Colon (tissue), 2 donors: ENCODE measurements around the gene PTPRJ.
"Not testable (repeated sequence)": the region's sequence is repeated elsewhere in the genome, so short reads cannot be mapped to it uniquely, and the experiment has no call there.

Source experiments
- FAIRE-seq: peaks from 2 replicates; lab custom pipeline; 2012; peaks lifted over from hg19 to GRCh38; lab: Jason Lieb, UNC
- donor health status: control.
- donor health status: control.

The PTPRJ gene

DNA sequence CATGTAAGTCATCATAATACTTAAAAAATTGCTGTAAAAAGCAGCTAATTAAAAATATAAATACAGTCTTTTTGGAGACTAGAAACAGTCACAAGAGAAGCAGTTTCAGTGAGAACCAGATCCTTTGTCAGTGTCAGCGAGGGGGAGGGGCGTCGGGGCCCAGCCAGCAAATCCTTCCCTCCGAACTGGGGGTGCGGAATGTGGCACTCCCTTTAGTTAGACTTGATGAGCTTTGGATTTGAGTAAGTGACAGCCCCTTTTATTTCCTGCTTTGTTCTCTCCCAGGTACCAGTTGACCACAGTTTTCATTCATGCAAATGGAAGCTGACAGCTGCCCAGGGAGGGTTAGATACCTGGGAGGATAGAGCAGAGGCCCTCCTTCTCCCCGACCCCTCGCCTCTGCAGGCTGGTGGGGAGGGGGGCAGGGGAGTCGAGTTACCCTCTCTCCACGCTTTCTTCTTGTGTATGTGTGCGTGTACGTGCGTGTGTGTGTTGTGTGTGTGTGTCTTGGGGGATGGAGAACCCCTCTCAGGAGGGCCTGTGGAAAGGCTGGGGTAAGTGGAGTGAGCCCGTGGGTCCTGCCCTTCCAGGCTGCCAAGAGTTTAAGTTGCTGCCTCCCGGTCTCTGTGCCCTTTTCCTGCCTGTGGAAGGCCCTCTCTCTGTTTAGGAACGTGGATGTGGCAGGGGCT, 38.3 kb downstream of the PTPRJ start:
- no peak for FAIRE-seq

DNA sequence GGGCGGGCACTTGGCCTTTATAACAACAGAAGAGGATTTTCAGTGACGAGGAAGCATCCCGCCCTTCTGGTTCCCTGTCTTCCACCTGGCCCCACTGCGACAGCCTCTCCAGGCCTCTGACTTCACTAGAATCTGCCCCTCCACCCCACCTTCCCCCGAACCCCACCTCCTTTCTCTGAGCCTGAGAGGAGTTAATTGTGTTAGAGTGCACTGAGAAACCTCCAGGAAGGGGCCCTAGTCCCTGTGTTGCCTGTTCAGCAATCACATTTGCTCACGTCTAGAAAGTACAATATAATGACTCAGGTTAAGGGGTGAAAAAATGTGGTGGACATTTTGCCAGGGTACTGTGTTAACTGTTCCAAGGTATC, 38.8 kb downstream of the PTPRJ start:
- no peak for FAIRE-seq

DNA sequence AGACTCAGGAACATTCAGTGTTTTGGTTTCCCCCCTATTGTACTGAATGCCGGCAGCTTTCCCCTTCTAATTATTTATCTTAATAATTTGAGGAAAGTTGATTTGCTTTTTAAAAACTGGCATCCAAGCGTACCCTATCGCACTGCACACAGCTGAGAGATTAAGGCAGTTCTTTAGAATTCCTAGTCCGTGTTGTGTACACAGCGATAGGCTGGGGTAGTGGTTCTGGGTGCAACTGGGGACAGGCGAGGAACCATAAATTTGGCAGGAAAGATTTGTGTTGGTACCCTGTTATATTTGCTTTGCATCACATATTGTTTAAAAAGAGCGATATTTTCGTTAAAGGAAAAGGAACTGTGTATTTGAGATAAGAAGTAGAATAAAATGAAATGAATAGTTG, 39.2 kb downstream of the PTPRJ start:
- FAIRE-seq, result no peak

DNA sequence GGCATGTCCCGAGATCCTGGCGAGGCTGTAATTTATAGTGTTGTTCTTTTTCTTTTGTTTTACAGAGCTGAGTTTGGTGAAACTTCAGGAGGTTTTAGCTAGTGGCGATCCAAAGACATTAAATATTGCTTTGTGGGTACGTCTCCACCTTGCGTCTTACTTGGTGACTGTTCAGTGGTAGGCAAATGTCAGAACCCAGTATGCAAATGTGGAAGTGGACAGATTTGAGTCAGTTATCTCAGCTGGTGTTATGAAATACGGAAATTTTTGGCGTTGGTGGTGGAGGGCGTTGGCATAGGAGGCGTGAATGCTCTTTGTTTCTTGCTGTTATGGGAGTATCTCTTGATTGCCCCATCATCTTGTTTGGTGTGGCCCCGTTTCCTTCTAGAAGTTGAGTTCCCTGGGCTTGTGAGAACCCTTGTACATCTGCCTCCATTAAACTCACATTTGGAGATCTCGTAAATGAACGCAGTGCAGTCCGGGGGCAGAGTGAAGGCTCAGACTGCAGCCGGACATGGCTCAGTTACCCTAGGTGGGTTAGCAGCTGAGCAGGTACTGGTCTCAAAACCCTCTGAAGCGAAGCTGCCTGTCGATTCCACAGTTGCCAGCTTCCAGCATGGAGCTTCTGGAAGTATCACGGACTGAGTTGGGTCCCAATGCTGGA, 39.9 kb downstream of the PTPRJ start:
- no peak for FAIRE-seq

DNA sequence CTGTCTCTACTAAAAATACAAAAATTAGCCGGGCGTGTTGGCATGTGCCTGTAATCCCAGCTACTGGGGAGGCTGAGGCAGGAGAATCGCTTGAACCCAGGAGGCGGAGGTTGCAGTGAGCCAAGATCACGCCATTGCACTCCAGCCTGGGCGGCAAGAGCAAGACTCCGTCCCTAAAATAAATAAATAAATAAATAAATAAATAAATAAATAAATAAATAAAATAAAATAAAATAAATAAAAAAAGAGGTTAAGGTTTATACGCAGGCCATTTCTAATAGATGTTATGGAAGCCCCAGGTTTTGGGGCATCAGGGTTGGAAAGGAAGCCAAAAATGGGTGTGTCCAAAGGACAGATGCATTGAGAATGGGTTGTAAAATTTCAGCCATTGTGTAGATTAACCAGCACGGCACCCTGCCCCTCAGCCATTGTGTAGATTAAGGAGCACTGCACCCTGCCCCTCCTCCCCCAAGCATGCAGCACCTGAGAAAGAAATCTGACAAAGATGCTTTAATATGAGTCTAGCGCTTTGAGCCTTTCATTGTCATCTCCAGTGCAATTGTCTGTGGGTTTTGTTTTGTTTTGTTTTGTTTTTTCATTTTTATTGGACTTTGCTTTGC, 41.0 kb downstream of the PTPRJ start:
- not testable (repeated sequence) for FAIRE-seq

DNA sequence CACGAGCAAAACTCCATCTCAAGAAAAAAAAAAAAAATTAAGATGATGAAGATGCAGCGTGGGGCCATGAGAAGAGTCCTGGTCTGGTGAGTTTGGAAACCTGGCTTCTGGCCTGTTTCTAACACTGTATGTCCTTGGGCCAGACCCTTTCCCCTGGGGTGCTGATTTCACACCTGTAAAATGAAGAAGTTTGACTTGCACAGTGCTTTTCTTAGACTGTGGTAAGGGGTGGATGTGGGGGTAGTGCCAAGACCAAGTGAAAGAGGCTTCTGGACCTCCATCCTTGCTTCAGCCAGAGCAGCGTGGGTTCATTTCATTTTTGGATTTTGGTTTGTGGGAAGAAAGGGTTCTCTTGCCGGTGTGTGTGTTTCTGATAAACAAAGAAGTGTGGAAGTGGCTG, 42.1 kb downstream of the PTPRJ start:
- no peak for FAIRE-seq

- FAIRE-seq, result not testable (repeated sequence)
Observed at GRCh38 chr11:48023608-48024007, 43.2 kb downstream of the PTPRJ start.

DNA sequence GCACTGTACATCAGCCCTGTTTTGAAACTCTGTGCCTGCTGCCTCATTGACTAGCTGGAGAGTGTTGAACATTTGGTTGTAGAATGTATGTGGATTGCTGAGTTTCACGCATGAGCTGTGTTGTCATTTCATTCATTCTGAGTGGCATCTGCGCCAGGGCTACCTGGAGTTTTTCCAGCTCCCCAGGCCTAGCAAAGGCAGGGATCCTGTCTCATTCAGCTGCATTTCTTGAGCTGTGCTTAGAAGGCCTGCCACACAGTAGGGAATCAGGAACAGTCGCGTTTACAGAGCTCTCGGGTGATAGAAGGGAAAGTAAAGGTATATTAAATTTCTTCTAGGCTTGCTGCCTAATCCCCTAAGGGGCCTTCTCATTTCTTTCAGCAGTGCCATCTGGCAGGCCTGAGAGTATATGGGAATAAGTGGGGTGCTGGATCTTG, 44.3 kb downstream of the PTPRJ start:
- no peak for FAIRE-seq

GRCh38 chr11:48025293-48025983, 45.1 kb downstream of the PTPRJ start:
- FAIRE-seq, result no peak

GRCh38 chr11:48025984-48026340, 45.6 kb downstream of the PTPRJ start:
- no peak for FAIRE-seq

DNA sequence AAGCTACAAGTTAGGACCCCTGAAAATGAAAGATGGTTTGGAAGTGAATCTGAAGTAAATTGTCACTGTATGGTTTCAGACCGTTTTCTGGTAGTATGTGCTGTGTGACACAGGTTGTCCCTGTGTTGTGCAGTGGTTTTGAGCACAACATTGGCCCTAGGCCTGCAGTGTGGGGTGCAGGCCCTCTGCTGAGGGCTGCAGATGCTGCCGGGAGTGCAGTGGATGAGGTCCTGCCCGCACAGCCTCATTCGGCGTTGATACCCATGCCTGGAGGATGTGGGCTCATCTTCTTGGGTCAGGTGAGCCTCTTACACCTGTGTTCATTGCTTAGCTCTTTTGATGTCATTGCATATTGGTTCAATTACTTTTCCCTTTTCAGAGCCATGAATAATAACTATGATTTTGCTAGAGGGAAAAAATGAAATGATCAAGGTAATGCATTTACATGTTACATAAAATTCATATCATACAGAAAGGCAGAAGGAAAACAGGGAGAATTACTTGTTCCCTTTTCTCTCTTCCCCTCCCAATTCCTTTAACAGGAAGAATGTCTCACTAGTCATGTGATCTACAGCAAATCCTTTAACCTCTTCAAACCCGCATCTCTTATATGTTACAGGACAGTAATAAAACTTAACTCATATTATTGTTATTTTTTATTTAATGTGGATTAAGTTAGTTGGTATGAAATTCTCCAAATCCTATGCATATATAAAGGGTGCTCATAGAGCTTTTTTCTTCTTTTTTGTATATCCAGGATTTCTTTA, 48.7 kb downstream of the PTPRJ start:
- FAIRE-seq, result no peak

DNA sequence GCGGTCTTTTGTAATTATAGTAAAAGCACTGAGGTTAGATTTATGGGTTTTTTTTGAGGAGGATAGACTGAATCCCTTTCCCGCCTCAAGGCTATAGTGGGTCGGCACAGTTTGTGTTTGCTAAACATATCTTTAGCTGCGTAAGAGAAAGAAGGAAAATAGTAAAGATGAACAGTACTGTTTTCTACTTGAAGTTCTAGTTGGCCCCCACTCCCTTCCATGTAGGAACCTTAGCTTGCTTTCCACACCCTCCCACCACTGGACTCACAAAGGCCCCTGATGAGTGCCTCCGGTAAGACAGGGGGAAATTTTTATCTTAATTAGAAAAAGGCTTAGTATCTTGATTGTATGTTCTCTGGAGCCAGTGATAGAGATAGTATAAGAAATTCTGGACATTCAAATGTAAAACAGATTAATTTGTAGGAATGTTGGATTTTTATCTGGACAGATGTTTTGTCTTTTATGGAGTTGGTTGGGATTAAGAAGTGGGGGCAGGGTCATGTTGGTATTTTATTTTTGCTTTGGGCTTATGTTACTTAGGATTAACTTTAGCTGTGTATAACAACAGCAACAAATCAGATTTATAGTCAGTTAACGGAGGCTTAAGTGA, 49.4 kb downstream of the PTPRJ start:
- FAIRE-seq, result no peak

GRCh38 chr11:48031602-48032001, 51.2 kb downstream of the PTPRJ start:
- no peak for FAIRE-seq

DNA sequence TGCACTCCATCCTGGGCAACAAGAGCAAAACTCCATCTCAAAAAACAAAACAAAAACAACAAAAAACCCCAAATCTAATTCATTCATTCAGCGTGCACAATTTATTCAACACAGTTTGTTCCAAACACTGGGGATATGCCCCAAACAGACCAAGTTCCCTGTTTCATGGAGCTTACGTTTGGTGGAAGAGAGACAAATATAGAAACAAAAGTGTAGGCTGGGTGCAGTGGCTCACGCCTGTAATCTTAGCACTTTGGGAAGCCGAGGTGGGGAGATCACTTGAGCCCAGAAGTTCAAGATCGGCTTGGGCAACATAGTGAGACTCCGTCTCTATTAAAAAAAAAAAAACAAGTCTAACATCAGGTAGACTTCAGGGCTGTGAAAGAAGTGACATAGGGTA, 52.4 kb downstream of the PTPRJ start:
- no peak for FAIRE-seq

- no peak for FAIRE-seq
Observed at GRCh38 chr11:48033918-48034341, 53.6 kb downstream of the PTPRJ start.

DNA sequence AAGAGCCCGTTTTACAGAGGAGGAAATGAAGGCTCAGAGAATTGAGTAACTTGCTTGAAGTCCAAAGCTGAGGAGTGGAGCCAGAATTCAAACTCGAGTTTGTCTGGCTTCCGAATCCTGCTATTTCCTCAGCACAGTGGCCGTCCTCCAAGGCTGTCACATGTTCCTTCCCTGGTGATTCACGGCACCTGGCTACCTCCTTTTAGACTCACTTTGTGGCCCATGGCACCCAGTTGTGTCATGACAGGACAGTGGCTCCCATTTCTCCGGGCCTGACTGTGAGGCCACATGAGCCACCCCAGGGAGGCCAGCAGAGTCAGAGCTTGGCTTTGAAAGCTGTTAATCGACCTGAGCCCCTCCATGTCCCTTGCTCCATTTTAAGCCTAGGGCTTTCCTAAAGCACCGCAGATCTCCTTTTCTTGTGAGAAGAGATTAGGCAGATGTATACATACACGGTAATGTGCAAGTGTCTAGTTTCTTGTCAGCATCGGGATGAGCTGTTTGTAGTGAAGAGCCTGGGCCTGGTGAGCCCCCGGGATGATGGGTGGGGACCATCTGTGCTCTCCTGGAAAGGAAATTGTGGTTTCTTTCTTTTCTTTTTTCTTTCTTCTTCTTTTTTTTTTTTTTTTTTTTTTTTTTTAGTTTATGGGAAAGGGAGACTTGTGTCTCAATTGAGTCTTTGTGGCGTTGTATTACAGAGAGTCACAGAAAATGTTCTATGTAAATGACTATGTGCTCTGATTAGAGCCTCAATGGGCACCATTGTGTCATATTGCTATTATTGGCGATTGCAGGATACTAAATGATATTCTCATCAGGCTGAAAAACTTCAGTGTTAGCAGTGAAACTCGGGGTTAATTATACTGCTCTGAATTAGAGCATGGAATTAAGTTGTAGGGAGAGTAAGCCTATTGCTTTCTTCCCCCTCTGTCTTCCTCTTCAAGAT, 54.8 kb downstream of the PTPRJ start:
- no peak for FAIRE-seq

- FAIRE-seq, result no peak
Observed at GRCh38 chr11:48036011-48036410, 55.7 kb downstream of the PTPRJ start.

DNA sequence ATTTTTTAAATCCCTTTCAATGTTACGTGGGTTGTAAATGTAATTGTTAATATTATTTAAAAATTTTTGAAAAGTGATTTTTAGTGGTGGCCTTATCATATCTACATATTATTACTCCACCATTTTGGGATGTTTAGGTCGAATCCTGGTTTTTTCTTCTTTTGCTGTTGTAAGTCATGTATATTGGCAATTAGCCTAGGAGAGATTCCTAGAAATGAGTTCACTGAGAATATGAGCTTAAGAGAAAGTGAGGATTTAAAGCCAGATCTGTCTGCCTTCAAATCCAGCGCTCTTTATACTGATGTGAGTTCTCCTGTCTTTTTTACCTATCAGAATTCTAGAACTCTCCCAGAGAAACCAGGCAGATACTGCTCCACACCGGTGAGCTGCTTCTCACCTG, 56.1 kb downstream of the PTPRJ start:
- FAIRE-seq, result no peak

DNA sequence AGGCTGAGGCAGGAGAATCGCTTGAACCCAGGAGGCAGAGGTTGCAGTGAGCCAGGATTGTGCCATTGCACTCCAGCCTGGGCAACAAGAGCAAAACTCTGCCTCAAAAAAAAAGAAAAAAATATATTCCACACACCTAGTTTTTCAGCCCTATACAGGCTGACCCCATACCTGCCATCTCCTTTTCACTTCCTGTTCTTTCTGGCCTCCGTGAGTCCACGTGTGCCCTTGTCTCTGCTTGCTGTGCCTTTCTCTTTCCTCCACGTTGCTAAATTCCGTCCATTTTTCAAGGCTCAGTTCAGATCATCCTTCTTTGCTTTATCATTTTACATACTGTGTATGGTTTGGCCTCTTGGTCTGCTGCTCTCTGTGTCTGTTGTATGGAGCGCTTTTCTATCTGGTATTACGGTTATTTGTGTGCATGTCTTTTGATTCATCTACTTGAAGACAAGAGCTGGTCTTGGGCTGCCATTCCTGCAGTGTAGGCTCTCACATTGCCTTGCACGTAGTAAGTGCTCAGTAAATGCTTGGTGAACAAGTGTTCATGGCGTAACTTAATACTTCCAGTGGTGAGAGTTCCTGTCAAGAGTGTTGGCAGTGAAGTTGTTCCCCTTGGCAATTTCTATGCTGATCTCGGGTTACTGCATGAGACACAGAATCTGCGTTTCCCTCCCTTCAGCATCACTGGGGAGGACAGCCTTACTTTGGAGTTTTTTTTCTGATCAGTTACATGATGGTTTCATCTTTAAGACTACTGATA, 57.5 kb downstream of the PTPRJ start:
- FAIRE-seq, result no peak
